Right lobe of liver (tissue), 6 donors: ENCODE results near the gene ZNF618. TPM values are rescaled to one million over a fixed set of nuclear protein-coding genes. Genes with fewer than 3 reads are reported as not detected.

Experiments
- ATAC-seq, 4 donors: fragments of 200-7000 bp; cut with Tn5 transposase; one replicate each; pipeline ENCODE4 v1.9.1; 2020; ENCODE audit warnings: mild to moderate bottlenecking in 4 of 4, moderate library complexity in 4 of 4
- DNase-seq, 3 donors: peaks; one replicate each; pipeline ENCODE4 v3.0.0-alpha.2; 2020
- H3K27ac ChIP-seq, 3 donors: fragments of 200-600 bp; one replicate each; pipeline ENCODE4 v1.8.0; 2022
- H3K27me3 ChIP-seq, 2 donors: fragments of 200-600 bp; one replicate each; pipeline ENCODE4 v1.8.0; 2022
- H3K36me3 ChIP-seq, 4 donors: fragments of 200-600 bp; sonication (generic) in 1 of 4; one replicate each; pipeline versions ENCODE4 v1.5.1 to v1.8.0; 2017 to 2022; ENCODE audit warnings: control low read depth in 1 of 4
- H3K4me1 ChIP-seq, 4 donors: fragments of 200-600 bp; sonication (generic) in 1 of 4; one replicate each; pipeline versions ENCODE4 v1.5.1 to v1.8.0; 2017 to 2022; ENCODE audit warnings: control low read depth in 1 of 4
- H3K4me3 ChIP-seq, 3 donors: fragments of 200-600 bp; one replicate each; pipeline ENCODE4 v1.8.0; 2022
- H3K9me3 ChIP-seq, 4 donors: fragments of 200-600 bp; sonication (generic) in 1 of 4; one replicate each; pipeline versions ENCODE4 v1.5.1 to v1.8.0; 2017 to 2022; ENCODE audit warnings: control low read depth in 1 of 4
- CTCF ChIP-seq, 4 donors: fragments of 200-600 bp in 3 of 4; fragments of 450-650 bp in 1 of 4; IDR thresholded peaks; one replicate each; pipeline versions ENCODE4 v1.5.1 to v1.8.0; 2016 to 2022; ENCODE audit warnings: antibody characterized with exemption in 4 of 4, mild to moderate bottlenecking in 2 of 4
- POLR2A ChIP-seq: fragments of 450-650 bp; IDR thresholded peaks from one replicate; pipeline ENCODE4 v1.6.1; 2017; ENCODE audit warnings: antibody characterized with exemption, mild to moderate bottlenecking
- WGBS: methylation state at CpG from one replicate; pipeline ENCODE4 v1.1.6; 2018; ENCODE audit warnings: low coverage, low lambda C conversion rate; ENCODE audit not compliant: insufficient coverage; ENCODE audit errors: missing lambda C conversion rate; 5-methylcytosine and 5-hydroxymethylcytosine counted together
- intact Hi-C, 2 donors: fragments of 100-400 bp; cut with DNase I; formaldehyde crosslinking; loops; one replicate each; pipeline versions ENCODE4 v1.11.2 to v1.14.1; 2022
- total RNA-seq, 6 experiments: library from RNA; depleted of rRNA in 2 of 6; stranded (reverse); fragments of >200 nt in 2 of 6; fragmentation: NEBNext Ultra II Directional in 3 of 6; extraction: Animal tissue kit (Norgen Biotek cat#: 25700) in 3 of 6; gene quantifications; one replicate each; pipeline versions ENCODE4 v1.1.0 to v1.2.4, GENCODE V29; 2016 to 2023
- donor health status: DM: no; HTN: yes; CAD: no.
- donor health status: DM: no; HTN: no; CAD: no.
- donor health status: DM: no; HTN: no; CAD: no.
- donor health status: DM: no; HTN: yes; CAD: no.
- donor health status: DM: no; HTN: yes; CAD: no.

Gene ZNF618
- total RNA-seq, 6 experiments from 2014 or later = 2.9 to 7.9 (median 6.0) TPM

DNA sequence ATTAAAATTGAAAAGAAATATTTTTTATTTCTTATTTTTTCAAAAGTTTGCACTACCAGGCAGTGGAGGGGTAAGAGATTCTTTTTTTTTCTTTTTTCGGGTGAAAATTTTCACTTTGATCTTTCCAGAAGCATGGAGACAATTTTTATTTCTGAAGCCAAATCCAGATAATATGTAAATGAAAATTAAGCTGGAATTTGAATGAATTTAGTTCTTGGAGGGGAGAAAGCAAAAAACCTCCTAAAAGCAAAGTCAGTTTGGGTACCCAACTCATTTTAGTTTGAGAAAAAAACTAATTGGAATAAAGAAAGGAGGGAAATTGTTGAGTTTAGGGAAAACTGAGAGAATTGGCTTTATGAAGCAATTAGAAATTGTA is 872 bp downstream of the ZNF618 start:
- peak in 2 of 4 donors; percentile 42 to 43 for TF ChIP-seq CTCF (IDR thresholded peaks at IDR 0.05)
- TF ChIP-seq POLR2A = no peak
- Histone ChIP-seq H3K27me3 (no peaks in the 10 kb centered on the region), H3K27ac (peak overlapping the region; percentile 67 to 88 (median 78)), H3K4me3 (peak overlapping the region; percentile 67 to 90 (median 84)), H3K4me1 (peaks cover 0 to 9% (median 1%) of the 10 kb centered on the region in 4 donors), H3K36me3 (no peaks in the 10 kb centered on the region), H3K9me3 (no peaks in the 10 kb centered on the region)
- 0% methylated on average over 1 of the region's 1 CpG for WGBS
- ATAC-seq = no peak
- intact Hi-C loops = no loop called here
- no peak for DNase-seq

DNA sequence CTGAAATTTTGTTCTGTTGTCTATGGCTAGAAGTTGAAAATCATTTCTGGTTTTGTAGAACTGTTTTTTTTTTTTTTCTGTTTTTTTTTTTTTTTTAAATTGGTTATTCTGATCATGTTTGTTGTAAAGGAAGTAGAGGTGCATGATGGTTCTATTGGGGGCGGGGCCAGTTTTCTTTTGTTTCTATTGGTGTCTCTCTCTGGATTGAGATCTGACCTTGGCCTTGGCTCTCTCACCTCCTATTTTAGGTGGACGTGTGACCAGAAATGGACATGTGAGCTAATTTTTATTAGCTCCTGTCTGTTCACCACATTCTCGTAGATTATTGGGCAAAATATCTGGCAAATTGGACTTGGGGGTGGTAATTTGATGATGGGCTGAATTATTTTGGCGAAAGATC is 3.2 kb downstream of the ZNF618 start:
- no peaks in the 10 kb centered on the region for H3K27me3 ChIP-seq
- H3K36me3 ChIP-seq = no peaks in the 10 kb centered on the region
- TF ChIP-seq CTCF (IDR thresholded peaks at IDR 0.05) (no peak), POLR2A (no peak)
- intact Hi-C loops = no loop called here
- peaks cover 0 to 21% (median 7%) of the 10 kb centered on the region in 4 donors for H3K4me1 ChIP-seq
- 74% methylated on average over 4 of the region's 4 CpGs for WGBS
- no peak overlapping the region for H3K27ac ChIP-seq
- H3K4me3 ChIP-seq = no peak overlapping the region
- no peak for ATAC-seq
- no peaks in the 10 kb centered on the region for H3K9me3 ChIP-seq
- no peak for DNase-seq

DNA sequence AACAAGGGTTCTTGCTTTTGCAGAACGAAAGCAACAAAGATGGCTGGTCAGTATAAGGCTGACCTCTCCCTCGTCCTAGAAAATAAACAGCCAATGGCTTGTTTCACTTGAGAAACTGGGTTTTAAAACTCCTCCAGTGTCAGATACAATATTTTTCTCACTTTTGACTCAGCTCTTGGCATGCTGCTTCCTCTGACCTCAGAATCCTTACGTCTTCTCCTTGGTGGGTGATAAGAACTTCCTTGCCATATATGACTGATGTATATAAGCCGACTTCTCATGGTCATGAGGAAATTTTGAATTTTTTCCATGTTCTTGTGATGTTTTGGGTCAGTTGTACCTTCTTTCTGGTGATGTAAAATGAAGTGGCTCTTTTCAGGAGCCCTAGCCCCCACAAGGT is 3.8 kb downstream of the ZNF618 start:
- intact Hi-C loops = no loop called here
- TF ChIP-seq POLR2A (no peak), CTCF (IDR thresholded peaks at IDR 0.05) (no peak)
- H3K27me3 ChIP-seq = no peaks in the 10 kb centered on the region
- 73% methylated on average over 4 of the region's 4 CpGs for WGBS
- no peak for DNase-seq
- H3K4me3 ChIP-seq = no peak overlapping the region
- H3K4me1 ChIP-seq = peaks cover 0 to 21% (median 7%) of the 10 kb centered on the region in 4 donors
- no peaks in the 10 kb centered on the region for H3K9me3 ChIP-seq
- no peaks in the 10 kb centered on the region for H3K36me3 ChIP-seq
- ATAC-seq = no peak
- no peak overlapping the region for H3K27ac ChIP-seq

DNA sequence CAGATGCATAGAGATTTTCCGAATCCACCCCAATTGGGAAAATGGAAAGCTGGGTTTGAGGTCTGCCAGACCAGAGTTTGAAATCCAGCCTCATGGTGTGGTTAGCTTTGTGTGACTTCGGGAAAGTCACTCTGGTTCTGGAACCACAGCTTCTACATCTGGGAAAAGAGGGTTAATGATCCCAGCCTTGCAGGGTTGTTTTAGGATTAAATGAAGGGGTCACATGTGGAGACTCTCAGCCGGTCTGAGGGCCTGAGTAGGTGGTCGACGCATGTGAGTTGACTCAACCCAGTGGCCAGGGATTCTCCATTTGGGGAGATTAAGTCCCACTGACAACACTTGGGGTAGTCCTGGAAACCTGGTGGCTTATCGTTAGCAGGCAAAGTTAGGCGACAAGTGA is 6.1 kb downstream of the ZNF618 start:
- Histone ChIP-seq H3K36me3 (no peaks in the 10 kb centered on the region), H3K9me3 (no peaks in the 10 kb centered on the region), H3K4me1 (peaks cover 0 to 29% (median 12%) of the 10 kb centered on the region in 4 donors), H3K4me3 (no peak overlapping the region), H3K27me3 (no peaks in the 10 kb centered on the region), H3K27ac (no peak overlapping the region)
- intact Hi-C loops = no loop called here
- no peak for TF ChIP-seq CTCF (IDR thresholded peaks at IDR 0.05)
- no peak for TF ChIP-seq POLR2A
- WGBS = 84% methylated on average over 2 of the region's 7 CpGs
- ATAC-seq (no peak), DNase-seq (no peak)

DNA sequence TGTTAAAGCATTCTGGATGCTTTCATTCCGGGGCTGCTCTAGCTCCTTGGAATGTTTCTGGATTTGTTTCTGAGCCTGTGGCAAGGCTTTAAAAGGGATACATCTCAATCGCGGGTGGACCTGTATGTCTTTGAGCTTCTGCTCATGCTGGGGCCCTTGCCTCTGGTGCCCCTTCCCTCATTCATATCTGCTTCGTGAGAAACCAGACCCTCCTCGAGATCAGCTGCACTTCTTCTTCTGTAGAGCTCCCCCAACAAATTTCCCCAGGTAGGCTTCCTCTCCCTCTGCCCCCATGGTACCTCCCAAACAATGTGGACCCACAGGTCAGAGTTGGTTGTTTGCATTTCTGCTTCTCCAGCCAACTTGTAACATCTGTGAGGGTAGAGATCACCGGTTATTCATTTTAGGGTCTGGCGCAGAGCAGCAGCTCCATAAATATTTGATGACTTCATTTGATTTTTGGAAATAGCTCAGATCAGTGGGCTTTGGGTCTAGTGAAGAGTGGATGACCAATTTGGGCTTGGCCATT is 6.6 kb downstream of the ZNF618 start:
- intact Hi-C loops = no loop called here
- Histone ChIP-seq H3K4me1 (peaks cover 0 to 30% (median 15%) of the 10 kb centered on the region in 4 donors), H3K4me3 (no peak overlapping the region), H3K27me3 (no peaks in the 10 kb centered on the region), H3K27ac (no peak overlapping the region), H3K36me3 (no peaks in the 10 kb centered on the region), H3K9me3 (no peaks in the 10 kb centered on the region)
- DNase-seq = no peak
- WGBS = 44% methylated on average over 7 of the region's 7 CpGs
- peak; percentile 45 to 67 (median 52) for ATAC-seq
- TF ChIP-seq CTCF (IDR thresholded peaks at IDR 0.05) = no peak
- no peak for TF ChIP-seq POLR2A
